ENCODE data around the gene UFSP1. TPM values are rescaled to one million over a fixed set of nuclear protein-coding genes. Genes with fewer than 3 reads are reported as not detected.
A peak's percentile ranks its signal among the peaks of the same experiment; 100 is the strongest.
"Not testable (repeated sequence)": the region's sequence is repeated elsewhere in the genome, so short reads cannot be mapped to it uniquely, and the experiment has no call there.

UFSP1 gene
- total RNA-seq, 6 experiments from 2014 or later = 3.2 to 3.6 (median 3.5) TPM

DNA sequence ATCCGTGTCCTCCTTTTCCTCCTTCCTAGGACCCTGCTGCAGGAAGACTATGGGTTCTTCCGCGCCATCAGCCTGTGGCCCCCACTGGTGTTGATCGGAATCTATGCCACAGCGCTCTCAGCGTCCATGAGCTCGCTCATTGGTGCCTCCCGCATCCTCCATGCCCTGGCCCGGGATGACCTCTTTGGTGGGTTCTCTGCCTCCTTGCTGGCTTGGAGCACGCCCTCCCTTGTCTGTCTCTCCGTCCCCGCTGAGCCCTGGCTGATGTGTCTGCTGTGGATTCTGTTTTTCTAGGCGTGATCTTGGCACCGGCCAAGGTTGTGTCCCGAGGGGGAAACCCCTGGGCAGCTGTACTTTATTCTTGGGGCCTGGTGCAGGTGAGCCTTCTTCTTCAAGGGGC lies 29.7 kb downstream of the UFSP1 start:
- no peak overlapping the region for H3K4me3 Mint-ChIP-seq
- no peaks in the 10 kb centered on the region; the same call in none of the 2 replicates for H3K27me3 Mint-ChIP-seq (ENCODE audit: insufficient read depth)
- no peak overlapping the region for H3K27ac Mint-ChIP-seq
- no peaks in the 10 kb centered on the region for H3K4me1 Mint-ChIP-seq (ENCODE audit: low read depth)
- no peaks in the 10 kb centered on the region for H3K9me3 Mint-ChIP-seq
- DNase-seq = no peak
- TF ChIP-seq, protein P1, sequence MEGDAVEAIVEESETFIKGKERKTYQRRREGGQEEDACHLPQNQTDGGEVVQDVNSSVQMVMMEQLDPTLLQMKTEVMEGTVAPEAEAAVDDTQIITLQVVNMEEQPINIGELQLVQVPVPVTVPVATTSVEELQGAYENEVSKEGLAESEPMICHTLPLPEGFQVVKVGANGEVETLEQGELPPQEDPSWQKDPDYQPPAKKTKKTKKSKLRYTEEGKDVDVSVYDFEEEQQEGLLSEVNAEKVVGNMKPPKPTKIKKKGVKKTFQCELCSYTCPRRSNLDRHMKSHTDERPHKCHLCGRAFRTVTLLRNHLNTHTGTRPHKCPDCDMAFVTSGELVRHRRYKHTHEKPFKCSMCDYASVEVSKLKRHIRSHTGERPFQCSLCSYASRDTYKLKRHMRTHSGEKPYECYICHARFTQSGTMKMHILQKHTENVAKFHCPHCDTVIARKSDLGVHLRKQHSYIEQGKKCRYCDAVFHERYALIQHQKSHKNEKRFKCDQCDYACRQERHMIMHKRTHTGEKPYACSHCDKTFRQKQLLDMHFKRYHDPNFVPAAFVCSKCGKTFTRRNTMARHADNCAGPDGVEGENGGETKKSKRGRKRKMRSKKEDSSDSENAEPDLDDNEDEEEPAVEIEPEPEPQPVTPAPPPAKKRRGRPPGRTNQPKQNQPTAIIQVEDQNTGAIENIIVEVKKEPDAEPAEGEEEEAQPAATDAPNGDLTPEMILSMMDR (IDR thresholded peaks at IDR 0.05) = no peak
- H3K36me3 Mint-ChIP-seq (ENCODE audit: low read depth) = peaks cover 15% of the 10 kb centered on the region

- Mint-ChIP-seq H3K36me3 (ENCODE audit: low read depth) (peaks cover 15% of the 10 kb centered on the region), H3K9me3 (no peaks in the 10 kb centered on the region), H3K27me3 (ENCODE audit: insufficient read depth) (no peaks in the 10 kb centered on the region; the same call in 1 of the 2 replicates), H3K4me1 (ENCODE audit: low read depth) (peaks cover 3% of the 10 kb centered on the region), H3K4me3 (no peak overlapping the region), H3K27ac (no peak overlapping the region)
- no peak for DNase-seq
- TF ChIP-seq, protein P1 (IDR thresholded peaks at IDR 0.05) = no peak
Observed at GRCh38 chr7:100856871-100857282, 32.6 kb downstream of the UFSP1 start.

- TF ChIP-seq, protein P1 (IDR thresholded peaks at IDR 0.05) = no peak
- Mint-ChIP-seq H3K9me3 (no peaks in the 10 kb centered on the region), H3K27ac (no peak overlapping the region), H3K36me3 (ENCODE audit: low read depth) (peaks cover 11% of the 10 kb centered on the region), H3K27me3 (ENCODE audit: insufficient read depth) (no peaks in the 10 kb centered on the region; the same call in 1 of the 2 replicates), H3K4me1 (ENCODE audit: low read depth) (peaks cover 5% of the 10 kb centered on the region), H3K4me3 (no peak overlapping the region)
- no peak for DNase-seq
Observed at GRCh38 chr7:100855515-100855914, 34.0 kb downstream of the UFSP1 start.

DNA sequence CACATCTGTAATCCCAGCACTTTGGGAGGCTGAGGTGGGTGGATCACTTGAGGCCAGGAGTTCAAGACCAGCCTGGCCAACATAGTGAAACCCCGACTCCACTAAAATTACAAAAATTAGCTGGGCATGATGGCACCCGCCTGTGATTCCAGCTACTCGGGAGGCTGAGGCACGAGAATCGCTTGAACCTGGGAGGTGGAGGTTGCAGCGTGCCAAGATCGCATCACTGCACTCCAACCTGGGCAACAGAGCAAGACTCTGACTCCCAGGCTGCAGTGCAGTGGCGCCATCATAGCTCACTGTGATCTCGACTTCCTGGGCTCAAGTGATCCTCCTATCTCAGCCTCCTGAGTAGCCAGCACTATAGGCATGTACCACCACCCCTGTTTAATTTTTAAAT lies 34.6 kb downstream of the UFSP1 start:
- not testable (repeated sequence) for DNase-seq; H3K9me3 Mint-ChIP-seq; H3K36me3 Mint-ChIP-seq (ENCODE audit: low read depth); H3K27ac Mint-ChIP-seq; H3K4me1 Mint-ChIP-seq (ENCODE audit: low read depth); H3K4me3 Mint-ChIP-seq; H3K27me3 Mint-ChIP-seq (ENCODE audit: insufficient read depth)

DNA sequence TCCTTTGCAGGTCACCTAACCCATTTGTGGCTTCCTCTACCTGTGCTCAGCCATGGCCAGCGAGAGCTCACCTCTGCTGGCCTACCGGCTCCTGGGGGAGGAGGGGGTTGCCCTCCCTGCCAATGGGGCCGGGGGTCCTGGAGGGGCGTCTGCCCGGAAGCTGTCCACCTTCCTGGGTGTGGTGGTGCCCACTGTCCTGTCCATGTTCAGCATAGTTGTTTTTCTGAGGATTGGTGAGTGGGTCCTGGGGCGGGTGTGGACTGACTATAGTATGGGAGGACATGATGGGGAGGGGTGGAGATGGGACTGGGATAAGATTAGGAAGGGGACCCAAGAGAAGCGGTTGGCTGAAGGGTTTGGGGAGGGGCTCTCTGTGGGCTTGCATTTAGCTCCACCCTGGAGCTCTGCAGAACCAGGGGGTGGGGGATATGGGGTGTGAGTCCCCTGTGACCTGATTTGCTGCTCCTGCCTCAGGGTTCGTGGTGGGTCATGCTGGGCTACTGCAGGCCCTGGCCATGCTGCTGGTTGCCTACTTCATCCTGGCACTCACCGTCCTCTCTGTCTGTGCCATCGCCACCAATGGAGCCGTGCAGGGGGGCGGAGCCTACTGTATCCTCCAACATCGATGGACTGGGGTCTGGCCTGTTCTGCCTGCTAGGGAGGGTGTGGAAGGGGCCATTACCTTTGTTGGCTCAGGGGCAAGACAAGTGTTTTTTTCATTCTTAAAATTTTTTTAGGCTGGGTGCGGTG lies 35.2 kb downstream of the UFSP1 start:
- H3K9me3 Mint-ChIP-seq = no peaks in the 10 kb centered on the region
- TF ChIP-seq, protein P1 (IDR thresholded peaks at IDR 0.05) = no peak
- H3K27me3 Mint-ChIP-seq (ENCODE audit: insufficient read depth) = no peaks in the 10 kb centered on the region
- no peak overlapping the region for H3K4me3 Mint-ChIP-seq
- peaks cover 4% of the 10 kb centered on the region for H3K36me3 Mint-ChIP-seq (ENCODE audit: low read depth)
- no peak overlapping the region for H3K27ac Mint-ChIP-seq
- peaks cover 5% of the 10 kb centered on the region for H3K4me1 Mint-ChIP-seq (ENCODE audit: low read depth)
- DNase-seq = no peak

- Mint-ChIP-seq H3K36me3 (ENCODE audit: low read depth) (peaks cover 2% of the 10 kb centered on the region), H3K4me3 (peak within 1 kb of the TSS; percentile 93), H3K9me3 (no peaks in the 10 kb centered on the region), H3K27me3 (ENCODE audit: insufficient read depth) (no peaks in the 10 kb centered on the region; the same call in 1 of the 2 replicates), H3K27ac (peak within 1 kb of the TSS; percentile 45), H3K4me1 (ENCODE audit: low read depth) (peaks cover 5% of the 10 kb centered on the region)
- peak; percentile 84 for DNase-seq
- TF ChIP-seq, protein P1 (IDR thresholded peaks at IDR 0.05) = peak; percentile 96
Observed at GRCh38 chr7:100852048-100852872, 37.3 kb downstream of the UFSP1 start, which contains the start of gene SLC12A9. Gene SLC12A9 (plus strand): TSS chr7:100852713. CDS start chr7:100854198, 1,485 bp downstream.
